Ascending aorta (tissue), 2 donors: ENCODE results near the gene CSF2RB. TPM values are rescaled to one million over a fixed set of nuclear protein-coding genes. Genes with fewer than 3 reads are reported as not detected.

Experiments used
- DNase-seq, 2 donors: peaks; one replicate each; pipeline ENCODE4 v3.0.0-alpha.2; 2019; ENCODE audit warnings: low spot score in 2 of 2
- H3K27ac ChIP-seq, 2 donors: fragments of 200-600 bp; sonication (generic); one replicate each; pipeline ENCODE4 v1.5.1; 2016 to 2017; ENCODE audit warnings: mild to moderate bottlenecking in 1 of 2
- H3K27me3 ChIP-seq: fragments of 200-600 bp; sonication (generic); one replicate; pipeline ENCODE4 v1.5.1; 2017
- H3K36me3 ChIP-seq, 2 donors: fragments of 200-600 bp; sonication (generic); one replicate each; pipeline ENCODE4 v1.5.1; 2016
- H3K4me1 ChIP-seq, 2 donors: fragments of 200-600 bp; sonication (generic); one replicate each; pipeline ENCODE4 v1.5.1; 2016 to 2017; ENCODE audit warnings: mild to moderate bottlenecking in 1 of 2
- H3K4me3 ChIP-seq, 2 donors: fragments of 200-600 bp; sonication (generic); one replicate each; pipeline ENCODE4 v1.5.1; 2016 to 2017; ENCODE audit warnings: mild to moderate bottlenecking in 1 of 2
- H3K9me3 ChIP-seq, 2 donors: fragments of 200-600 bp; sonication (generic); one replicate each; pipeline ENCODE4 v1.5.1; 2016
- intact Hi-C: fragments of 100-400 bp; cut with DNase I; formaldehyde crosslinking; loops from one replicate; pipeline ENCODE4 v1.15.1; 2023
- total RNA-seq: library from RNA; depleted of rRNA; stranded (reverse); fragments of >200 nt; gene quantifications from one replicate; pipeline ENCODE4 v1.1.0, GENCODE V29; 2016
- TF ChIP-seq, protein P1 (sequence below), 3 experiments: fragments of 200-600 bp in 2 of 3; fragments of 450-650 bp in 1 of 3; sonication (generic) in 2 of 3; IDR thresholded peaks; one replicate each; pipeline ENCODE4 v1.5.1; 2016 to 2019; ENCODE audit warnings: antibody characterized with exemption in 3 of 3, mild to moderate bottlenecking in 1 of 3, moderate library complexity in 1 of 3

CSF2RB gene
- total RNA-seq, 1 donor from 2014 or later: 6.0 TPM

DNA sequence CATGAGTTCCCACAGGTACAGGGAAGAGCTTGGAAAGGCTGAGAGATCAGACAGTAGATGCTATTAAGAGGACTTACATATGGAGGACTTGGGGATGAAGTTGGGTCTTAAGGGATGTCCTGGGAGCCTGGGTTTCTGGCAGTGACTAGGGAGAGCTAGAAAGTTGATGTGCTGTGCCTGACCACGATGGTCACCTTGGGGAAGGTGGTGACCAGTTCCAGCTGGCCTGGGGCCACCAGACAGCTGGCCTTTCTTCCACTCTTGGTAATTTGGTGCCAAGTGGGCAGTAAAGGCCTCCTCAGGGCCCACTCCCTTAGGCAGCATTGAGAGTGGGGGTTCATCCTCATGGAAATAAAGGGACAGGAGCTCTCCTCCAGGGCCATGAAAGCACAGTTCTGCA lies 13.9 kb upstream of the CSF2RB start:
- DNase-seq: no peak
- no peaks in the 10 kb centered on the region for H3K36me3 ChIP-seq
- no peaks in the 10 kb centered on the region for H3K27me3 ChIP-seq
- H3K27ac ChIP-seq: no peak overlapping the region
- no peak overlapping the region for H3K4me3 ChIP-seq
- intact Hi-C loops: no loop called here
- TF ChIP-seq, protein P1, sequence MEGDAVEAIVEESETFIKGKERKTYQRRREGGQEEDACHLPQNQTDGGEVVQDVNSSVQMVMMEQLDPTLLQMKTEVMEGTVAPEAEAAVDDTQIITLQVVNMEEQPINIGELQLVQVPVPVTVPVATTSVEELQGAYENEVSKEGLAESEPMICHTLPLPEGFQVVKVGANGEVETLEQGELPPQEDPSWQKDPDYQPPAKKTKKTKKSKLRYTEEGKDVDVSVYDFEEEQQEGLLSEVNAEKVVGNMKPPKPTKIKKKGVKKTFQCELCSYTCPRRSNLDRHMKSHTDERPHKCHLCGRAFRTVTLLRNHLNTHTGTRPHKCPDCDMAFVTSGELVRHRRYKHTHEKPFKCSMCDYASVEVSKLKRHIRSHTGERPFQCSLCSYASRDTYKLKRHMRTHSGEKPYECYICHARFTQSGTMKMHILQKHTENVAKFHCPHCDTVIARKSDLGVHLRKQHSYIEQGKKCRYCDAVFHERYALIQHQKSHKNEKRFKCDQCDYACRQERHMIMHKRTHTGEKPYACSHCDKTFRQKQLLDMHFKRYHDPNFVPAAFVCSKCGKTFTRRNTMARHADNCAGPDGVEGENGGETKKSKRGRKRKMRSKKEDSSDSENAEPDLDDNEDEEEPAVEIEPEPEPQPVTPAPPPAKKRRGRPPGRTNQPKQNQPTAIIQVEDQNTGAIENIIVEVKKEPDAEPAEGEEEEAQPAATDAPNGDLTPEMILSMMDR (IDR thresholded peaks at IDR 0.05): no peak
- H3K4me1 ChIP-seq: no peaks in the 10 kb centered on the region
- H3K9me3 ChIP-seq: peaks cover 0 to 17% of the 10 kb centered on the region in 2 donors

DNA sequence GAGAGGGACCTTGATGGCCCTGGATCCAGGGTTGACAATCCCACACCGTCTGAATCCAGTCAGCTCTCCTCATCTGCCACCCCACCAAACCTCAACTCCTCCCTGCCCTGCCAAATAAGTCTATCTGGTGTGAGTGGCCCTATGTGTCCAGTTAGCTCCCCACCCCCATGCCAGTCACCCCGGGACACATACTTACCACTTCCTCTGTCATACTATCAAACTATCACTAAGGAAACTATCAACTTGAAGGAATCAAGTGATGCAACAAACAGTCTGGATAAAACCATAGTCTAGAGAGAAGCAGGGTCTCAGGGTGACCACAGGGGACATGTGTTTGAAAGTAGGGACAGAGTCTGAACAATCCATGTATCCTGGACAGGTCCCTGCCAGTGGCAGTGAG lies 13.2 kb upstream of the CSF2RB start:
- no peak overlapping the region for H3K4me3 ChIP-seq
- H3K4me1 ChIP-seq: no peaks in the 10 kb centered on the region
- H3K27me3 ChIP-seq: no peaks in the 10 kb centered on the region
- H3K27ac ChIP-seq: no peak overlapping the region
- TF ChIP-seq, protein P1 (IDR thresholded peaks at IDR 0.05): no peak
- H3K36me3 ChIP-seq: no peaks in the 10 kb centered on the region
- intact Hi-C loops: no loop called here
- H3K9me3 ChIP-seq: peaks cover 0 to 16% of the 10 kb centered on the region in 2 donors
- no peak for DNase-seq

DNA sequence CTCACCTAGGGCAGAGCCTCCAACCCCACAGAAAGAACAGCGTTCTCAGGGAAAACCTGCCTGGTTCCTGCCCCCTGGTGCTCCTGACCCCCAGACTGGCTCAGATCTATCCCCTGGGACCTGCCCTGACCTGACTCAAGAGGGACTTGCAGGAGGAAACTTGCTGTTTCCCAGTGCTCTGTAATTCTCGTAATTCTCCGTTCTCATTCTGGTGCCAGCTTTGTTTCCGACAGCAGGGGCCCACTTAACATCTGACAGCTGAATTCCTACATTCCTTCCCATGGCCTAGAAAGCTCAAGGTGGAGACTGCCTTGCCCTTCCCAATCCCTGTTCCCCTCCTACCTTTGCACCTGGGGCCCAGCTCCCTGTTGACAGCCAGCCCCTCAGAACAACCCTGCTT lies 12.5 kb upstream of the CSF2RB start:
- Histone ChIP-seq H3K36me3 (no peaks in the 10 kb centered on the region), H3K9me3 (peaks cover 0 to 9% of the 10 kb centered on the region in 2 donors), H3K27ac (no peak overlapping the region), H3K4me1 (no peaks in the 10 kb centered on the region), H3K4me3 (no peak overlapping the region), H3K27me3 (no peaks in the 10 kb centered on the region)
- DNase-seq: no peak
- TF ChIP-seq, protein P1 (IDR thresholded peaks at IDR 0.05): no peak
- intact Hi-C loops: no loop called here

GRCh38 chr22:36901411-36902142 lies 11.9 kb upstream of the CSF2RB start:
- no peaks in the 10 kb centered on the region for H3K4me1 ChIP-seq
- no peak overlapping the region for H3K4me3 ChIP-seq
- no peak for DNase-seq
- H3K27me3 ChIP-seq: no peaks in the 10 kb centered on the region
- peaks cover 0 to 8% of the 10 kb centered on the region in 2 donors for H3K9me3 ChIP-seq
- intact Hi-C loops: no loop called here
- no peaks in the 10 kb centered on the region for H3K36me3 ChIP-seq
- H3K27ac ChIP-seq: no peak overlapping the region
- TF ChIP-seq, protein P1 (IDR thresholded peaks at IDR 0.05): no peak

- H3K27me3 ChIP-seq: no peaks in the 10 kb centered on the region
- no peak for DNase-seq
- H3K36me3 ChIP-seq: no peaks in the 10 kb centered on the region
- H3K4me1 ChIP-seq: no peaks in the 10 kb centered on the region
- H3K4me3 ChIP-seq: no peak overlapping the region
- intact Hi-C loops: no loop called here
- H3K27ac ChIP-seq: no peak overlapping the region
- H3K9me3 ChIP-seq: peaks cover 0 to 8% of the 10 kb centered on the region in 2 donors
- TF ChIP-seq, protein P1 (IDR thresholded peaks at IDR 0.05): no peak
These were observed 11.1 kb upstream of the CSF2RB start for GRCh38 chr22:36902143-36902926.
